ENCODE data around the gene P2RX3. TPM values are rescaled to one million over a fixed set of nuclear protein-coding genes. Genes with fewer than 3 reads are reported as not detected.

P2RX3 gene
- total and polyA plus RNA-seq, 10 of the 15 experiments (the other 5 are each of a cell fraction or from before 2014, with no cell fraction given) = 0.05 to 0.12 TPM; not detected in 8

GRCh38 chr11:57391539-57391938 is 53.4 kb downstream of the P2RX3 start:
- H3K27me3 ChIP-seq (replicated peaks in 1 of 2; ENCODE audit: control insufficient read depth in 2 of 2, insufficient read depth in 2 of 2, low read length in 1 of 2) = no peaks in the 10 kb centered on the region
- TF ChIP-seq ZNF592 (IDR thresholded peaks at IDR 0.05) = no peak
- TF ChIP-seq PAX8 (IDR thresholded peaks at IDR 0.05) = no peak
- no peak for TF ChIP-seq ZBTB33 (IDR thresholded peaks at IDR 0.05)
- no peak for TF ChIP-seq CREB1 (IDR thresholded peaks at IDR 0.05; ENCODE audit: low read depth)
- TF ChIP-seq DPF2 (IDR thresholded peaks at IDR 0.05) = no peak
- TF ChIP-seq GABPA (IDR thresholded peaks at IDR 0.05; ENCODE audit: low read depth) = no peak
- no peak for TF ChIP-seq HSF1 (IDR thresholded peaks at IDR 0.05; ENCODE audit: low read depth, low read length)
- TF ChIP-seq EP300 (IDR thresholded peaks at IDR 0.05; ENCODE audit: borderline replicate concordance in 1 of 2, control insufficient read depth in 1 of 2, low read depth in 2 of 2, low read length in 2 of 2) = no peak
- TF ChIP-seq ZNF687 (IDR thresholded peaks at IDR 0.05) = no peak
- no peak overlapping the region for H3K27ac ChIP-seq (ENCODE audit: control insufficient read depth, insufficient read depth)
- FAIRE-seq (no peak), DNase-seq (ENCODE audit: low read depth, low spot score) (no peak), ATAC-seq (no peak)
- RAD21 ChIA-PET (ENCODE audit: unreplicated experiment) = interaction anchor here (0.6 kb wide), 1 partner anchor 21 kb away, joined by 5 read pairs; no protein-coding TSS in a partner anchor
- H4K20me1 ChIP-seq (ENCODE audit: control insufficient read depth, insufficient read depth) = no peaks in the 10 kb centered on the region
- SMC1A ChIA-PET (ENCODE audit: uncharacterized antibody, unreplicated experiment) = no interaction called here
- POLR2A ChIA-PET = no interaction called here
- intact Hi-C loops (cut with micrococcal nuclease; ENCODE audit: unreplicated experiment) (no loop called here), in situ Hi-C loops (cut with MboI) (no loop called here)
- no peak overlapping the region for H3K9ac ChIP-seq (ENCODE audit: control insufficient read depth, insufficient read depth, low read length)
- CTCF ChIA-PET = no interaction called here
- H3K4me3 ChIP-seq = no peak overlapping the region
- WGBS (ENCODE audit: insufficient coverage, insufficient replicate concordance, low lambda C conversion rate, missing lambda C conversion rate) = 53% methylated on average over 2 of the region's 2 CpGs
- no peak overlapping the region for H2AFZ ChIP-seq (ENCODE audit: control insufficient read depth, low read depth, low read length)
- no TSS peak for BruUV-seq (replicated peaks)
- no peaks in the 10 kb centered on the region for H3K36me3 ChIP-seq (ENCODE audit: control insufficient read depth in 2 of 2, insufficient read depth in 2 of 2, low read length in 1 of 2)
- H3K4me2 ChIP-seq (ENCODE audit: control insufficient read depth, insufficient read depth) = no peak overlapping the region
- H3K4me1 ChIP-seq (ENCODE audit: control insufficient read depth, insufficient read depth, low read length) = no peaks in the 10 kb centered on the region
- H3K9me3 ChIP-seq (replicated peaks; ENCODE audit: control insufficient read depth, insufficient read depth, low read length) = no peaks in the 10 kb centered on the region
- no peaks in the 10 kb centered on the region for H3K79me2 ChIP-seq (ENCODE audit: control insufficient read depth, insufficient read depth, low read length)
